Measurements from ENCODE around the gene MRPL28.
"Not testable (repeated sequence)": the region's sequence is repeated elsewhere in the genome, so short reads cannot be mapped to it uniquely, and the experiment has no call there.

MRPL28 gene

DNA sequence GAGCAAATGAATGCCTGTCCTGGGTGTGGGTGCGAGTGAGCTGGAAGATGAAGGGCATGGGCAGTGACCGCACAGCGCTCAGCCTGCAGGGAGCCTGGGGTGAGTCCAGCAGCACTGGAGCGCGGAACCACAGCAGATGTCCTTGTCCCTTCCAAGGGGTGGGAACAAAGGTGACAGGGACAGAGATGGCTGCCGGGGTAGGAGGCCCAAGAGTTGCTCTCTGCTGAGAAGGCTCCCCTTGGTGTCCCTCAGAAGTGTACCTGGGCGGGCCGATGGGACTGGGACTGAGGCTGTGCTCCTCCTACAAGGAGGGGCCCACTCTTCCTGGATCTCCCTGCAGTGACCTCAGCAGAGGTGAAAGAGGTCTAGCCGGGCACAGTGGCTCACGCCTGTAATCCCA lies 19.0 kb upstream of the MRPL28 start:
- DNase-seq (ENCODE audit: low spot score), result no peak

DNA sequence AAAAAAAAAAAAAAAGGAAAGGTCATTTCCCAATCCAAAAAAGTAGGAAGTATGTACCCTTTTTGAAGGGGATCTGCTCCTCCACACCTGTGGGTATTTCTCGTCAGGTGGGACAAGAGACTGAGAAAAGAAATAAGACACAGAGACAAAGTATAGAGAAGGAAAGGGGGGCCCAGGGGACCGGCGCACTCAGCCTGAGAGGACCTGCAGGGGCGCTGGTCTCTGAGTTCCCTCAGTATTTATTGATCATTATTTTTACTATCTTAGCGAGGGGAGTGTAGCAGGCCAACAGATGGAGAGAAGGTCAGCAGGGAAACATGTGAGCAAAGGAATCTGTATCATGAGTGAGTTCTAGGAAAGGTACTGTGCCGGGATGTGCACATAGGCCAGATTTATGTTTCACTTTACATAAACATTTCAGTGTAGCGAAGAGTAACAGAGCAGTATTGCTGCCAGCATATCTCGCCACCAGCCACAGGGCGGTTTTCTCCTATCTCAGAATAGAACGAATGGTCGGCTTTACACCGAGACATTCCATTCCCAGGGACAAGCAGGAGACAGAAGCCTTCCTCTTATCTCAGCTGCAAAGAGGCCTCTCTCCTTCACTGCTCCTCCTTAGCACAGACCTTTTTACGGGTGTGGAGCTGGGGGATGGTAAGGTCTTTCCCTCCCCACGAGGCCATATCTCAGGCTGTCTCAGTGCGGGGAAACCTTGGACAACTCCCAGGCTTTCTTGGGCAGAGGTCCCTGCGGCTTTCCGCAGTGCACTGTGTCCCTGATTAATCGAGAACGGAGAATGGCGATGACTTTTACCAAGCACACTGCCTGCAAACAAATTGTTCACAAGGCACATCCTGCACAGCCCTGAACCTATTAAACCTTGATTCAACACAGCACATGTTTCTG lies 17.7 kb upstream of the MRPL28 start:
- not testable (repeated sequence) for DNase-seq (ENCODE audit: low spot score)

DNA sequence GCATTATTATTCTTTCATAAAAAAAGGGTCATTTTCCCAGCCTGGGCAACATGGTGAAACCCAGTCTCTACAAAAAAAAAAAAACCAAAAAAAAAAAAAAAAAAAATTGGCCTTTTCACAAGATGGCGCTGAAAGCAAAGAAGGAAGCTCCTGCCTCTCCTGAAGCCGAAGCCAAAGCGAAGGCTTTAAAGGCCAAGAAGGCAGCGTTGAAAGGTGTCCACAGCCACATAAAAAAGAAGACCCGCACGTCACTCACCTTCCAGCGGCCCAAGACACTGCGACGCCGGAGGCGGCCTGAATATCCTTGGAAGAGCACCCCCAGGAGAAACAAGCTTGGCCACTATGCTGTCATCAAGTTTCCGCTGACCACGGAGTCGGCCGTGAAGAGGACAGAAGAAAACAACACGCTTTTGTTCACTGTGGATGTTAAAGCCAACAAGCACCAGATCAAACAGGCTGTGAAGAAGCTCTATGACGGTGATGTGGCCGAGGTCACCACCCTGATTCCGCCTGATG lies 16.4 kb upstream of the MRPL28 start:
- peak; percentile 73 for DNase-seq (ENCODE audit: low spot score)

DNA sequence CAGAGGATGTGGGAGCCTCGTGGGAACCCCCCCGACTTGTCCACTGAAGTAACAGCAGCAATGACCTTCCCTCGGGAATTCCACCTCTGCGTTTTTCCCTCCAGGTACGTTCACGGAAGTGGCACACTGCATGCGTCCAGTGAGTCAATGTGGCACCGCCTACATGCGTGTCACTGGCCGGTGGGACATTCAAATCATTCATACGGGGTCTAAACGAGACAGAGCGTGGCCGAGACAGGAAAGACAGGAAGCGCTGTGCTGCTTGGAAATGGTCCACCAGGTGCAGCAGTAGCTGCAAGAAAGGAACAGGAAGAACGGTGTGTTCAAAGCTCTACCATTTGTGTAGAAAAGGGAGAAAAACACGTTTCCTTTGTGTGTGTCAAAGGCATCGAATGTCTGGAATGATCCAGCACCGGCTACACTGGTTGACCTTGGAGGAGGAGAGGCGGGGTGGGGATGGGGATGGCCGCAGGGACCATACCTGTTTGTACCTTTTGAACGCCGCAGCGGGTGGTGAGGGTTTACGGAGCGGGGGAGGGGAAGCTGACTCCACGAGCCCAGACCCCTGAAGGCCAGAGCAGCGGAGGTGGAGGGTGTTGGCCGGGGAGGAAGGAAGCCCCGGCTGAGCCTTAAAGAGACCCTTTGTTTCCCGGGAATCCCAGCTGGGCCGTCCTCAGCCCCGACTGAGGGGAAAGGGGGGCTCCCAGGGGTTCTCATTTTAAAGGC lies 13.2 kb upstream of the MRPL28 start:
- no peak for DNase-seq (ENCODE audit: low spot score)

DNA sequence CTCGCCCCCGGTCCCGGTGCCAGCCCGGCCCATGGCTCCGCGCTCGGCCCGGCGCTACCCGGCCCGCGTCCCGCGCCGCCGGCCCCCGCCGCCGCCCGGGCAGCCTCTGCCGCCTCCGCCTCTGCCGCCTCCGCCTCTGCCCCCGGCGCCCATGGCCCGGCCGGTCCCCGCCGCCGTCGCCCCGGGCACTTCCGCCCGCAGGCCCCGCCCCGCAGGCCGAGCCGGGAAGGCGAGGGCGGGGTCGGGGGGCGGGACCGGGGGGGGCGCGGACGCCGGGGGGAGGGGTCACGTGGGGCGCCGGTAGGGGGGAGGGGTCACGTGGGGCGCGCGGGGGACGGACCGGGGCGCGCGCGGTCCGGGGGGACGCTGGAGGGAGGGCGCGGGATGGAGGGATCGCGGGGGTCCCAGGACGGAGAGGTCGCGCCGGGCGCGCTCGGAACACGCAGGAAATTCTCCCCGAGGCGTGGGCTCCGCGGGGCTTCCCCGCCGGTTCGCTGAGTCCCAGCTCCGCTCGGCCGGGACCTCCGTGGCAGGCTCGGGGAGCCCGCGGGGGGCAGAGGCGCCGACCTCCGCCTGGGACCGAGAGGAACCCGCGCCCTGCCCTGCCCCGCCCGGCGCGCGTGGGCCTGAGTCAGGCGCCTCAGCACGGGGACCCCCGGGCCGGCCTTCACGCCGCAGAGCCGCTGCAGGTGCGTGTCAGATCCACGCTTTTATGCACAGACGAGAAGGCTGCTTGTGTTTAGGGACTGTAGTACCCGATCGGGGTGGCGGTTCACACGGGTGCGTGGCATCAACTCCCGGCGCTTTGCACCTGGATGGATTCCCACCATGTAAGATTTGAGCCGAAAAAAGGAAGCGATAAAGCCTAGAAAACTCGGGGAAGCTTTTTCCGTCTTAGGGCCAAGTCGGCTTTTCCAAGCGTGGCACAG lies 11.7 kb upstream of the MRPL28 start, which contains the start of gene PGAP6:
TSS of gene PGAP6 (minus strand) at position 190 of the 929 bp plus-strand sequence. CDS start at position 33, 157 bp downstream.
- DNase-seq (ENCODE audit: low spot score), result peak; percentile 73

DNA sequence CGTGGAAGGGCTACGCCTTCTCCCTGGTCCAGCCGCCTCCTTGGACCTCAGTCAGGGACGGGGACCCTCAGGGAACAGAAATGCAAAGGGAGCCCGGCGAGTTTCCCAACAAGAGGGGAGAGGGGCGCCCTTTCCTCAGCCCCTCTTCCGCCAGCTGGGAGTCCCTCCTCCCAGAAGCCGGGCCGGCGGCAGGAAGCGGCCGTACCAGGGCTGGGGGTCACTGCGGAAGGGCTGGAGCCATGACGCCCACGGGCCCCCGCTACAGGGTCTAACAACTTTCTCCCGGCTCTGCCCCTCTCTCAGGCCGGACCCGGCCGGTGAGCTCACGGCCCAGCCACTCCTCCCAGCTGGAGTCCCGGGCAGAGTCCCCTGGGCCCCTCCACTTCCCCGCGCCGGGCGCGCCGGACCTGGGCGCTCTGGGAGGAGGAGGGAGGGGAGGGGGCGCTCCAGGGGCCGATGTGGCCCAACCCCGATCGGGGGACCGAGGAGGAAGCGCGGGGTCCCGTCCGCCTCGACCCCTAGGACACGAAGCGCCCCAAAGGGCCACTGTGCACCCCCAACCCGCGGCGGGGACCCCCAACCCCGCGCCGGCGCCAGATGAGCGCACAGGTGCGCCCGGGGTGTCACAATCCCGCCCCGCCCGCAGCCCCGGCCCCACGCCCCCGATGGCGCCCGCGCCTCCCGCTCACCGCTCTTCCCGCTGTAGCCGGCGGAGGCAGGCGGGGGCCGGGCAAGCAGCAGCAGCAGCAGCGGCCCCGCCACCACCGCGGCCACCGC lies 10.9 kb upstream of the MRPL28 start:
- no peak for DNase-seq (ENCODE audit: low spot score)

DNA sequence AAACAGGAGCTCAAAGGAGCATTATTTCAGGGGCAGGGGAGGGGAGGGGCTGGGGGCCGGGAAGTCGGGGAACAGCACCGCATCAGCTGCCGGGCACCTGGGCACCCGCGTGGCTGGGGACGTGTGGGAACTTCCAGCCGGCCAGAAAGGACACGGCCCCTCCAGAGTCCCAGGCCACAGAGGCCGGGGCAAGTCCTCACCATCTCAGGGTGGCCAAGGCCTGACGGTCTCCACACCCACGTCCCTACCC lies 10.3 kb upstream of the MRPL28 start:
- DNase-seq (ENCODE audit: low spot score), result no peak

DNA sequence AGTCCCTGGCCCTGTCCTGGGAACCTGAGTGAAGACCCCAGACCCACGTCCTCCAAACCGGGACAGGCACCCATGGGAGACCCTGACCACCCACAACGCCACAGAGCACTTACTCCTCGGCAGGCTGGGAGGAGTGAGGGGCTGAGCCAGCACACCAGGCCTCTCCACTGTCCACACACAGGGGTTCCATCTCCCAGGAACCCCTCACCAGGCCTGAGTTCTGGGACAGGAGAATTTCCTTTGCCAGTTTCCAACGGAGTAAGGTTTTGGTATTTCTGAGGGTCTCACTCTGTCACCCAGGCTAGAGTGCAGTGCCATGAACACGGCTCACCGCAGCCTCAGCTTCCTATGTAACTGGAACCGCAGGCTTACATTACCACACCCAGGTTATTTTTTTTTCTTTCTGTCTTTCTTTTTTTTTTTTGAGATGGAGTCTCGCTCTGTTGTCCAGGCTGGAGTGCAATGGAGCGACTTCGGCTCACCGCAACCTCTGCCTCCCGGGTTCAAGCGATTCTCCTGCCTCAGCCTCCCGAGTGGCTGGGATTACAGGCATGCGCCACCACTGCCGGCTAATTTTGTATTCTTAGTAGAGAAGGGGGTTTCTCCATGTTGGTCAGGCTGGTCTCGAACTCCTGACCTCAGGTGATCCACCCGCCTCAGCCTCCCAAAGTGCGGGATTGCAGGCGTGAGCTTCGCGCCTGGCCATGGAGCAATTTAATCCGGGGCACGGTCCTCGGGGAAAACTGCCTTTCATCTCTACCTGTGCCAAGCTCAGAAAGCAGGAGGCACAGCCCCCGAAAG lies 9.8 kb upstream of the MRPL28 start:
- no peak for DNase-seq (ENCODE audit: low spot score)

DNA sequence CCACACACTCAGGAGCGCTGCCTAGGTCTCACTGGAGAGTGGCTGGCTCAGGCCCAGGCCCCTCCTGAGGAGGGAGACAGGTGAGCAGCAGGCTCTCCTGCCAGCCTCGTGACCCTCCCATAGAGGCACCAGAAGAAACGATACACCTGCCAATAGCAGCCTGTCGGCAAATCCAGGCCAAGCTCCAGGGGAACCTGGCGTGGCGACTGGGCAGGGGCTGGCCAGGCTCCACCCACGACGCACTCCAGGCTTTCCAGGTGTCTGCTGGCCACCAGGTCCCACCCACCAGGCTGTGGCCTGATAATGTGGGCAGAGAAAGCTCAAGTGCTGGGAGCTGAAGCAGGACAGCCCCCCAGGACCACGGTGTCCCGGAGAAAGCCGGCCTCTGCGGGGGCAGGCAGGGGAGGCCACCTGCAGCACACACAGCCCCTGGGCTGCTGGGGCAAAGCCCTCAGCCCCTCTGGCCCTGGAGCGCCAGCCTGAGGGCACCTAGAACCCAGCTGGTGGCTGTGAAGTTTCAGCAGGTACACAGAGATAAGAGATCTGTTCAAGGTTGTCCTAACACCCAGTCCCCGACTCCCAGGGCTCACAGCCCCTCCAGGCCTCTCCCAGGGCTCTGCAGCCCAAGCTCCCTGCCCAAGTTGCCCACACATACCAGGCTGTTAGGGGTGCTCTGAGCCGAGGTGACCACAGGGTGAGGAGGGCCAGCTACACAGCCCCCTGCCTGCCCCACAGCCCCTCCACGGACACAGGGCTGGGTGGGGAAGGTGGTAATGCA lies 9.0 kb upstream of the MRPL28 start:
- no peak for DNase-seq (ENCODE audit: low spot score)

DNA sequence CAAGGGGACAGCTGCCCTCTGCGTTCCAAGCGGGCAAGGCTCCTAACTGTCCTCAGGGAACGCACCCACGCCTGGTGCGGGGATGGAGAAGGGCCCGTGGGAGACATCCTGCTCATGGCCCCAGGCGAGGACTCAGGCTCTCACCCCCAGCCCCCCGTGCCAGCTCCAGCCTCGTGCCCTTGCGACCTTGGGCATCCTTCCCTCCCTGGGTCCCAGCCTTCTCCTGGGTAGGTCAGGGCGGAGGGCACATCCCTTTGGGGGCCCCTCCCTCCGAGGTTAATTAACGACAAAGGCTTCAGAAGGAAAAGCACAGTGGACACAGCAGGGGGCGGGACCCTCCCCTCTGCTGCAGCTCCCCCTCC lies 8.5 kb upstream of the MRPL28 start:
- no peak for DNase-seq (ENCODE audit: low spot score)

DNA sequence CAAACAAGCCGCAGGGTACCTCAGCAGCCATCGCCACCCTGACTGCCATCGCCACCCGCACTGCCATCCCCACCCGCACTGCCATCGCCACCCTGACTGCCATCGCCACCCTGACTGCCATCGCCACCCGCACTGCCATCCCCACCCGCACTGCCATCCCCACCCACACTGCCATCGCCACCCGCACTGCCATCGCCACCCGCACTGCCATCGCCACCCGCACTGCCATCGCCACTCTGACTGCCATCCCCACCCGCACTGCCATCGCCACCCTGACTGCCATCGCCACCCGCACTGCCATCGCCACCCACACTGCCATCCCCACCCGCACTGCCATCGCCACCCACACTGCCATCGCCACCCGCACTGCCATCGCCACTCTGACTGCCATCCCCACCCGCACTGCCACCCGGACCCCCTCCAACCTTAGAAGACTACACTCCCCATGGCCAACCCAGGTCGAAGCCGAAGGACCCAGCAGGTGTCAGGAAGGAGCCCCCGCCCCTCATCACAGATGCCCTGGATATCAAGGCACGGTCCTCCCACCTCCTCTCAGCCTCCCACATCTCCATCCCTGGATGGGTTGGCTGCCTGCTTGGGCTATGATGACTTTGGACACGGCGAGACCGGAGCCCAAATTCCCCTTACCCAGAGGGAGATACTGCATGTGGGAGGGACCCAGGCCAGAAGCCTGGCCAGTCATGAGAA lies 7.9 kb upstream of the MRPL28 start:
- DNase-seq (ENCODE audit: low spot score), result not testable (repeated sequence)

DNA sequence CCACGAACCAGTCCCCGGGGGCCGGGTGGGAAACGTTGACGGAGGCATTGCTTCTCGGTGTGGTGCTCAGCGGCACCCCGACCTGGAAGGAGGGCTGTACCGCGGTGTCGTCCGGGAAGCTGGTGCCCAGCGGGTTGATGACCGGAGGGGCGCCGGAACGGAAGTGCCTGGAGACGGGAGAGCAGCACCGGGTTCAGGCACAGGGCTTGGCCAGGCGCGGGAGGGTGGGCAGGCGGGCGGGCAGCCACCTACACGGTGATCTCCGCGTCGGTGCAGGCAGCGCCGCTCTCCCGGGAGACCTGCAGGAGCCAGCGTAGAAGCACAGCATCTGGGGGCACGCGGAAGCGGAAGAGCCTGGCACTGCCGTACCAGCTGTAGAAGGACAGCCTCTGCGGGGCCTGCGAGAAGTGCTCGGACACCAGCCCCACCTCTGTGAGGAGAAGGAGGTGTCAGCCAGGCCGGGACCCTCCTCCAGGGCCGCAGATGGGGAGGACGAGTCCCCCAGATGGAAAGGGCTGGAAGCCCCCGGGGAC lies 7.1 kb upstream of the MRPL28 start:
- DNase-seq (ENCODE audit: low spot score), result no peak

DNA sequence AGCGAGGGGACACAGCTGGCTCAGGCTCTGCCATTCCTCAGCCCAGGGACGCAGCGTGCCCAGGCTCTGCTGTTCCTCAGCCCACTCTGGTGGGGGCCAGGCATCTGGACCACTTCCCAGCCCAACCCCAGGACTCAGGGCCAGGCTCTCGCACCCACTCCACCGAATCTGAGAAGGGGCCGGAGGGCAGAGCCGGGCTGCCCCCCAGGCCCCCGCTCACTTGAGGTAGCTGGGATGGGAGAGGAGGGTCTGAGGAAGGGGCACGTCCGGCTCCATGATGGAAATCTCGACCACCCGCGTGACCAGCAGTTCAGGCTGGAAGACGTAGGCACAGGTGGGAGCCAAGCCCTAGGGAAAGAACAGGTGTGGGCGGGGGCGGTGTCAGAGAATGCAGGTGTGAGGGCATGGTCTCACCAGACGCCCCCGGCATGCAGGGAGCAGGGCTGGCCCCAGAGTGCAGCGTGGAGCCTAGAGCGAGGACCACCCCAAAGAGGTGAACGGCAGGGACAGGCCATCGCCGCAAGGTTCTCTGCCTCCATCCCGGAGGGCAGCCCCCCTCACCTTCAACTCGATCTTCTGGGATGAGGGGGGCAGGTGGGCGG lies 6.6 kb upstream of the MRPL28 start:
- no peak for DNase-seq (ENCODE audit: low spot score)

DNA sequence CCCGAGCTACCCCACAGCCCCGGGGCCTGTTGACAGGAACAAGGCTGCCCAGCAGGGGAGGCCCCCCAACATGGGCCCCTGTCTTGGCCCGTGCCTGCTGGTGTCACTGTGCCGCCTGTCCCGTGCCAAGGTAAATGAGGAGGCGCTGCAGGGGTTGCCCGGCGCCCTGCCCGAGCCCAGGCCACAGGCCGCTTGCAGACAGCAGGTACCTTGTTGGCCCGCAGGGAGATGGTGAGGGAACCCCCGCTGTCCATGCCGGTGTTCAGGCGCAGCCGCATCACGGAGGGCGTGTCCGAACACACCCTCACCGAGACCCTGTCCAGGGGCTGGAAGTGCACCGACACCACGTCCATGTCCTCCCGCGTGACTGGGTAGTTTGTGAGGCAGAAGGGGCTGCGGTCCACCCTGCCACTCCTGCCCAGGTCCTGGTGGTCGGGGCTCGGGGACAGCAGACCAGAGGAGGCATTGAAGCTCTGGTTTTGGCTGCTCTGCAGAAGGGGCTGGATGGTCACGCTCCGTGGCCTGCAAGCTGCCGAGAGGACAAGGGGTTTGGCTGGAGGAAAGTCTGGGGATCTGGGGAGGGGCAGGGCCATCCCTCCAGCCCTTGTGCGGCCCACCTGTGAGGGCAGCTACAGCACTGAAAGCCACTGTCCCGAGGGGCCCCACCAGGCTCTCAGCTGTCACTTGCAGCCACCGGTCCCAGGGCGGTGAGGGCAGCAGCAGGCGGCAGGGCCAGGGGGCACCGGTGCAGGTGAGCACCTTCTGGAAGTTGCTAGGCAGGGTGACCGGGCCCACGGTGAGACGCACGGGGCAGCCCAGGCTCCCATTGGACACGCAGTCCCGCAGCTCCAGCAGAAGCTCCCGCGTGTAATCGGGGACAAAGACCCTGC lies 5.8 kb upstream of the MRPL28 start:
- no peak for DNase-seq (ENCODE audit: low spot score)

DNA sequence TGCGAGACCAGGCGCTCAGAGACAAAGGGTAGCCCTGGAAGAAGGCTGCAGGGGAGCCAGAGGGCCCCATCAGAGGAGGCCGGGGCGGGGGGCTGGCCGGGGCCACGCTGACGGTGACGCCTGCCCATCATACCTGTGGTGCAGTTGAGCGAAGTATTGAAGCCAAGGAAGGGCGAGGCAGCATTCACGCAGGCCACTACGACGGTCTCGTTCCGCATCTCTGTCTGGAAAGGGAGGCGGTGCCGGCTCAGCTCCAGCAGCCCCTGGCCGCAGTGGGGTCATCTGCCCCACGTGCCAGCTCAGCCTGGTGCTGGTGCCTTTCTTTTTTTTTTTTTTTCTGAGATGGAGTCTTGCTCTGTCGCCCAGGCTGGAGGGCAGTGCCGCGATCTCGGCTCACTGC lies 4.9 kb upstream of the MRPL28 start:
- no peak for DNase-seq (ENCODE audit: low spot score)

DNA sequence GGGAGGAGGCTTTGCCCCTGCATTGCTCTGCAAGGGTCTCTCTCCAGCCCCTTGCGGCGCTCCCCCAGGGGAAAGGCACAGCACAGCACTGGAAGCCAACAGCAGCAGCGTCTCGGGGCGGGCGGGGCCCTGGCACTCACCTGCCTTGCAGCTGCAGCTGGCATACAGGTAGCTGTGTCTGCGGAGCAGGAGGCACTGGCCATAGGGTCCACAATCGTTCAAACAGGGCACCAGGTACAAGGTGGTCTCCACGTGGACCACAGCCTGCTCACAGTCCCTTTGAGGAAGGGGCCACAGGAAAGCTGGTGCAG lies 4.2 kb upstream of the MRPL28 start:
- DNase-seq (ENCODE audit: low spot score), result no peak

DNA sequence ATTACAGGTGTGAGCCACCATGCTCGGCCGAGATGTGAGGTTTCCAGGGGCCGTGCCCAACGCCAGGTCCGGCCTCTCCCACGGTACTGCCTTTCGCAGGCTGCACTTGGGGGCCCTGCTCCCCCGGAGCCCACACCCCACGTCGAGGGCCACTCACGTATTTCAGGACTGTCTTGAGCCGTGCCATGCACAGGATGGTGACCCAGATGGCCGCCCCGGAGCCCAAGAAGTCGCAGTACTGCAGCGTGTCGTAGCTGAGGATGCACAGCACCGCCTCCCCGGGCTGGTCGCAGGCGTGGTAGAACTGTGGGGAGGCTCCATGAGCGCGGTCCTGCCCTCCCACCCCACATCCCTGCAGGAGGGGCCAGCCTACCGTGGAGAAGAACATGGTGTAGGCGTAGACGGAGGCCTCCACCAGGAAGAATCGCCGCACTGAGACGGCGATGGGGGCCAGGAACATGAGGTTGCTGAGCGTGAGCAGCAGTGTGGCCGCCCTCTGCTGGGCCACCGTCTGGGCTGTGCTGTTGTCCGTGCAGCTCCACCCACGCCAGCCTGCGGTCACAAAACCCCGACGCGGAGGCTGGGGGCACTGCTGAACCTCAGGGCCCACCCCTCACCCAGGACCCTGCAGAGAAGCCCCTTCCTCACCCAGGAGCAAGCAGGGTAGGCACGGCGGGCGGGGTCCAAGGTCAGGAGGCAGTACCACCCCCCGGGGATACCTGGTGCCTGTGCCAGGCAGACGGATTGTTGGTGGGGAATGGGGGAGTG lies 3.7 kb upstream of the MRPL28 start:
- DNase-seq (ENCODE audit: low spot score), result no peak

All from putamen (tissue), 1 donor.